ENCODE measurements around the gene ZNF281. TPM values are rescaled to one million over a fixed set of nuclear protein-coding genes. Genes with fewer than 3 reads are reported as not detected.

ZNF281 gene
- total and polyA plus RNA-seq, 9 of the 15 experiments (the other 6 are each of a cell fraction or from before 2014, with no cell fraction given): 9.6 to 24.9 (median 16.5) TPM

GRCh38 chr1:200368556-200368955 lies 41.3 kb downstream of the ZNF281 start:
- Histone ChIP-seq H3K9me3 (replicated peaks; ENCODE audit: control insufficient read depth, insufficient read depth, low read depth, low read length) (no peaks in the 10 kb centered on the region), H3K27me3 (ENCODE audit: control insufficient read depth in 2 of 2, insufficient read depth in 2 of 2, low read length in 2 of 2) (peaks cover 19 to 23% of the 10 kb centered on the region in 2 experiments), H3K4me1 (replicated peaks in 1 of 2; ENCODE audit: control insufficient read depth in 2 of 2, insufficient read depth in 2 of 2, low read length in 2 of 2) (no peaks in the 10 kb centered on the region), H3K9ac (ENCODE audit: insufficient read depth in 1 of 2, low read depth in 2 of 2, low read length in 2 of 2) (no peak overlapping the region), H3K9me1 (ENCODE audit: control insufficient read depth, insufficient read depth, low read length) (no peaks in the 10 kb centered on the region), H3K4me3 (no peak overlapping the region), H3K4me2 (ENCODE audit: insufficient read depth, low read length) (no peak overlapping the region), H3K36me3 (ENCODE audit: control insufficient read depth, insufficient read depth, low read length) (no peaks in the 10 kb centered on the region), H2AFZ (ENCODE audit: low read depth, low read length) (no peak overlapping the region), H3K27ac (ENCODE audit: extremely low read depth, low read depth, low read length) (no peak overlapping the region), H3K79me2 (ENCODE audit: control insufficient read depth, insufficient read depth, low read length) (no peaks in the 10 kb centered on the region), H4K20me1 (replicated peaks; ENCODE audit: control insufficient read depth, insufficient read depth, low read length) (no peaks in the 10 kb centered on the region)
- no peak for TF ChIP-seq ZFP36 (IDR thresholded peaks at IDR 0.05; ENCODE audit: low read depth, low read length, partially characterized antibody)
- no peak for TF ChIP-seq SRSF1 (IDR thresholded peaks at IDR 0.05; ENCODE audit: low read depth, low read length)
- no peak for TF ChIP-seq GATA2 (CRISPR knock-in tag; IDR thresholded peaks at IDR 0.05)
- TF ChIP-seq TOE1 (IDR thresholded peaks at IDR 0.05; ENCODE audit: borderline replicate concordance): no peak
- no peak for TF ChIP-seq TOE1 (CRISPR knock-in tag; IDR thresholded peaks at IDR 0.05; ENCODE audit: borderline replicate concordance, low read depth)
- no peak for TF ChIP-seq ID3 (CRISPR knock-in tag; IDR thresholded peaks at IDR 0.05)
- TF ChIP-seq ID3 (tag; IDR thresholded peaks at IDR 0.05): no peak
- TF ChIP-seq NFRKB (IDR thresholded peaks at IDR 0.05; ENCODE audit: low read depth): no peak
- TF ChIP-seq SMARCA5 (IDR thresholded peaks at IDR 0.05): no peak
- ChIA-PET POLR2A (interaction anchor here (0.9 to 2.3 kb wide), 4 partner anchors 11 to 80 kb away, joined by 3 to 8 read pairs (median 6); no protein-coding TSS in a partner anchor), CTCF (ENCODE audit: low intra/inter-chr PET ratio) (no interaction called here)
- intact Hi-C loops (cut with micrococcal nuclease) (loop anchor here (5.0 kb wide), 1 partner anchor 119 kb away; no protein-coding TSS in a partner anchor), in situ Hi-C loops (cut with MboI) (no loop called here)
- DNase-seq (ENCODE audit: extremely low read depth in 1 of 4, low spot score in 3 of 4) (no peak), FAIRE-seq (no peak), ATAC-seq (no peak)
- BruUV-seq (replicated peaks): no TSS peak
- 2% methylated on average over 6 of the region's 6 CpGs for WGBS (ENCODE audit: insufficient coverage, low coverage, missing lambda C conversion rate)

All from K562 (cell line).